ENCODE measurements around the gene SLC10A1.

- no peak for TF ChIP-seq CTCF (IDR thresholded peaks at IDR 0.05; ENCODE audit: low read depth, low read length, missing input control)
- no peak for TF ChIP-seq YY1 (IDR thresholded peaks at IDR 0.05)
- no peak for TF ChIP-seq REST (IDR thresholded peaks at IDR 0.05)
- no peak for TF ChIP-seq RAD21 (IDR thresholded peaks at IDR 0.05)
- TF ChIP-seq FOXA1 (IDR thresholded peaks at IDR 0.05), result no peak
- no peak for TF ChIP-seq ZBTB33 (IDR thresholded peaks at IDR 0.05)
- TF ChIP-seq TAF1 (conservative IDR thresholded peaks at IDR 0.05), result no peak
- TF ChIP-seq SP1 (IDR thresholded peaks at IDR 0.05), result no peak
- TF ChIP-seq GABPA (IDR thresholded peaks at IDR 0.05 in 1 of 2, conservative IDR thresholded peaks at IDR 0.05 in 1 of 2), result no peak
- no peak for TF ChIP-seq HNF4A (conservative IDR thresholded peaks at IDR 0.05)
Observed at GRCh38 chr14:69753860-69754259, 43.2 kb downstream of the SLC10A1 start.
